PC-3 (cell line): ENCODE measurements around the gene TCEA2. TPM values are rescaled to one million over a fixed set of nuclear protein-coding genes. Genes with fewer than 3 reads are reported as not detected.

ENCODE experiments used
- ATAC-seq: fragments of 200-7000 bp; cut with Tn5 transposase; 2 replicates; pipeline ENCODE4 v1.9.1; 2020; ENCODE audit warnings: mild to moderate bottlenecking, moderate library complexity
- BruUV-seq: library from RNA; stranded (reverse); fragments of 400-500 nt; replicated peaks from 2 replicates; lab custom pipeline; 2021; lab: Mats Ljungman, UMichigan
- CTCF ChIA-PET: fragments of 300-600 bp; sonication (Branson Sonifier 250); formaldehyde crosslinking; loops from one replicate; lab custom pipeline; 2022; ENCODE audit warnings: antibody characterized with exemption; lab: Charles Lee
- POLR2A ChIA-PET: fragments of 300-600 bp; sonication (Branson Sonifier 250); formaldehyde crosslinking; loops from one replicate; lab custom pipeline; 2022; ENCODE audit warnings: antibody characterized with exemption; ENCODE audit not compliant: unreplicated experiment; lab: Charles Lee
- DNase-seq: peaks from one replicate; pipeline ENCODE4 v3.0.0-alpha.2; 2015
- H2AFZ ChIP-seq: fragments of 300-600 bp; sonication (generic); 2 replicates; pipeline ENCODE4 v1.6.0; 2016; ENCODE audit warnings: antibody characterized with exemption, low read length
- H3F3A ChIP-seq: fragments of 300-600 bp; sonication (generic); one replicate; pipeline ENCODE4 v1.6.0; 2017; ENCODE audit warnings: antibody characterized with exemption, low read length, control low read depth, mild to moderate bottlenecking; ENCODE audit not compliant: unreplicated experiment
- H3K27ac ChIP-seq: fragments of 300-600 bp; sonication (generic); 2 replicates; pipeline ENCODE4 v1.5.1; 2016; ENCODE audit warnings: mild to moderate bottlenecking, low read length
- H3K27me3 ChIP-seq: fragments of 300-600 bp; sonication (generic); 2 replicates; pipeline ENCODE4 v1.6.1; 2016; ENCODE audit warnings: low read length, mixed read lengths
- H3K36me3 ChIP-seq: fragments of 300-600 bp; sonication (generic); 2 replicates; pipeline ENCODE4 v1.6.1; 2016; ENCODE audit warnings: low read depth, mixed run types, low read length, mixed read lengths
- H3K4me1 ChIP-seq: fragments of 300-600 bp; sonication (generic); 2 replicates; pipeline ENCODE4 v1.5.1; 2016; ENCODE audit warnings: low read length; ENCODE audit not compliant: insufficient read depth
- H3K4me2 ChIP-seq: fragments of 300-600 bp; sonication (generic); 2 replicates; pipeline ENCODE4 v1.6.0; 2016; ENCODE audit warnings: low read length
- H3K4me3 ChIP-seq: fragments of 300-600 bp; sonication (generic); 2 replicates; pipeline ENCODE4 v1.5.1; 2016; ENCODE audit warnings: mild to moderate bottlenecking, low read length, mixed read lengths
- H3K79me2 ChIP-seq: fragments of 300-600 bp; sonication (generic); 2 replicates; pipeline ENCODE4 v1.6.1; 2017; ENCODE audit warnings: low read length, mixed read lengths
- H3K9ac ChIP-seq: fragments of 300-600 bp; sonication (generic); 2 replicates; pipeline ENCODE4 v1.6.0; 2016; ENCODE audit warnings: mild to moderate bottlenecking, low read length
- H3K9me2 ChIP-seq: fragments of 300-600 bp; sonication (generic); replicated peaks from 2 replicates; pipeline ENCODE4 v1.6.1; 2016; ENCODE audit warnings: mixed run types, low read length, mixed read lengths
- H3K9me3 ChIP-seq: fragments of 300-600 bp; sonication (generic); 2 replicates; pipeline ENCODE4 v1.6.1; 2016; ENCODE audit warnings: low read length, mixed read lengths
- H4K20me1 ChIP-seq: fragments of 300-600 bp; sonication (generic); 2 replicates; pipeline ENCODE4 v1.6.1; 2016; ENCODE audit warnings: low read length, mixed read lengths
- CTCF ChIP-seq: fragments of 300-600 bp; sonication (generic); conservative IDR thresholded peaks from 2 replicates; pipeline ENCODE4 v1.5.1; 2017; ENCODE audit warnings: antibody characterized with exemption, low read depth, mild to moderate bottlenecking, low read length
- EZH2 ChIP-seq: fragments of 300-600 bp; sonication (generic); IDR thresholded peaks from one replicate; pipeline ENCODE4 v1.6.1; 2017; ENCODE audit warnings: antibody characterized with exemption, mild to moderate bottlenecking, low read length; ENCODE audit not compliant: unreplicated experiment
- EZH2phosphoT487 ChIP-seq: fragments of 300-600 bp; sonication (generic); IDR thresholded peaks from 2 replicates; pipeline ENCODE4 v1.6.1; 2018; ENCODE audit warnings: mild to moderate bottlenecking, antibody characterized with exemption, low read length, borderline replicate concordance
- intact Hi-C: fragments of 100-400 bp; cut with micrococcal nuclease; formaldehyde crosslinking; loops from 2 replicates; pipeline ENCODE4 v1.9.0; 2023
- total RNA-seq: library from RNA; depleted of rRNA; stranded (reverse); fragments of >200 nt; gene quantifications from 2 replicates; pipeline ENCODE4 v1.2.3, GENCODE V29; 2014

TCEA2 gene
- total RNA-seq, 1 experiment from 2014 or later, result 19.1 TPM

GRCh38 chr20:64041040-64041780, 21.8 kb upstream of the TCEA2 start:
- ChIA-PET CTCF (no interaction called here), POLR2A (no interaction called here)
- ATAC-seq (no peak), DNase-seq (no peak)
- Histone ChIP-seq H3K79me2 (no peaks in the 10 kb centered on the region), H3K27me3 (no peaks in the 10 kb centered on the region), H2AFZ (no peak overlapping the region), H3K9me2 (no peaks in the 10 kb centered on the region), H4K20me1 (no peaks in the 10 kb centered on the region), H3K9ac (no peak overlapping the region), H3K36me3 (no peaks in the 10 kb centered on the region), H3K9me3 (no peaks in the 10 kb centered on the region), H3K4me3 (no peak overlapping the region), H3K4me2 (peak overlapping the region; percentile 88; the same call in 1 of the 2 replicates), H3F3A (peaks cover 5% of the 10 kb centered on the region), H3K27ac (no peak overlapping the region), H3K4me1 (peaks cover 25% of the 10 kb centered on the region)
- BruUV-seq, result no TSS peak
- no peak for TF ChIP-seq EZH2
- no peak for TF ChIP-seq CTCF
- no peak for TF ChIP-seq EZH2phosphoT487
- intact Hi-C loops, result no loop called here

DNA sequence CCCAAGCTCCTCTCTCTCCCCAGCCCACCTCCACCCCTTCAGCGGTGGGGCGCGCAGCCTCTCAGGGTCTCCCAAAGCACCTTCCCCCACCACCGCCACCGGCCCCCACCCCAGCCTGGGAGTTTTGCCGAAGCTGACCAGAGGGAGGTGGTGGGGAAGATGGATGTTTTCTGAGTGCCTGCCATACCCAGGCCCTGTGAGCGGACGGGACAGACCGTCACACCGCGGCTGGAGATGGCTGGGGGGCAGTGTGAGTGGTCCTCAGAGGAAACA, 21.3 kb upstream of the TCEA2 start:
- no peak for ATAC-seq
- H3K9ac ChIP-seq, result no peak overlapping the region

More for the DNA sequence above, 21.3 kb upstream of the TCEA2 start:
- Histone ChIP-seq H3K27me3 (no peaks in the 10 kb centered on the region), H4K20me1 (no peaks in the 10 kb centered on the region), H3K79me2 (no peaks in the 10 kb centered on the region), H3K4me2 (peak overlapping the region; percentile 88), H3K27ac (no peak overlapping the region), H3K4me1 (peaks cover 25% of the 10 kb centered on the region), H2AFZ (no peak overlapping the region), H3K36me3 (no peaks in the 10 kb centered on the region), H3K9me2 (no peaks in the 10 kb centered on the region), H3K4me3 (peak overlapping the region; percentile 66; the same call in 1 of the 2 replicates), H3K9me3 (no peaks in the 10 kb centered on the region), H3F3A (peaks cover 5% of the 10 kb centered on the region)
- TF ChIP-seq EZH2 (no peak), EZH2phosphoT487 (no peak), CTCF (no peak)
- CTCF ChIA-PET, result no interaction called here
- no TSS peak for BruUV-seq
- POLR2A ChIA-PET, result no interaction called here
- intact Hi-C loops, result no loop called here
- no peak for DNase-seq
